Ureter (tissue), 1 donor: Measurements from ENCODE around the gene CLEC2B. TPM values are rescaled to one million over a fixed set of nuclear protein-coding genes. Genes with fewer than 3 reads are reported as not detected.
A peak's percentile ranks its signal among the peaks of the same experiment; 100 is the strongest.

Source experiments
- DNase-seq: peaks from one replicate; pipeline ENCODE4 v3.0.0-alpha.2; 2020; ENCODE audit warnings: low spot score
- total RNA-seq: library from RNA; stranded (reverse); gene quantifications from one replicate; pipeline ENCODE4 v1.2.4, GENCODE V29; 2023
- donor health status: DM: yes; HTN: yes; CAD: no.

The CLEC2B gene
- total RNA-seq, 1 donor from 2014 or later = 8.7 TPM

- no peak for DNase-seq
Measured at GRCh38 chr12:9868951-9869306, 225 bp downstream of the CLEC2B start.

GRCh38 chr12:9868311-9868801 is 798 bp downstream of the CLEC2B start:
- no peak for DNase-seq

DNA sequence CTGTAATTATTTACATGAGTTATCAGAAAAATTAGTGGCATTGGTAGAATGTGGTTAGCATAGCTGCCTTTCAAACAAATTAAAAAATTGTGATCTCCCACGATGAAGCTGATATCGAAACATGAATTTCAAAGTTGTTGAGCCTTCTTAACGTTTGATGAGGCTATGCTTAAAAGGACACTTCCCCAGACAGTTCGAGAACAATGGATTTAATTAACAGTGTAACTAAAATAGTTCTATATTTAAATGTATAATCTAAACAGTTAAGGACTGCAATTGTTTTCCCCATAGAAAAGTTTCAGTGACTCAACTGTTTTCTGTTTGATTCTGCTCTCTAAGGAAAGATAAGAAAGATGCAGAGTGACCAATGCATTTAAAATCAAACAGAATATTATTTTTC is 1.6 kb downstream of the CLEC2B start:
- DNase-seq = no peak

DNA sequence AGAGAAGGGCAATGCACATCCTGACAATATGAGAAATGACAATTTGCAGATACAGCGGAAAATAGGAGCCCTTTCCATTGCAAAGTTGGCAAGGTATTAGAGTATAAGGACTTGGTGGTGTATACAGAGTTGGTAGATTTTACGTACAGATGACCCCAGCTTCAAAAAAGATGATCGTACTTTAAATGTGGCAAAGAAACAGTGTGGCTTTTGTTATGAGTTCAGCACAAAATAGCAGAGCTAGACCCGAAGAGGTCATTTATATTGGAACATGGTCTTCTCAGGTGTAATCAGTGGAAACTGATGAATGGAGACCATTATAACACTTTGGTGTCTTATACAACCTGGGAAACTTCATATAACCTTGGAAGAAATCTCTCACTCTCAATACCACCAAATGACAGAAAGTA is 2.3 kb downstream of the CLEC2B start:
- no peak for DNase-seq

- DNase-seq = no peak
Measured at GRCh38 chr12:9864913-9865675, 4.1 kb downstream of the CLEC2B start.

DNA sequence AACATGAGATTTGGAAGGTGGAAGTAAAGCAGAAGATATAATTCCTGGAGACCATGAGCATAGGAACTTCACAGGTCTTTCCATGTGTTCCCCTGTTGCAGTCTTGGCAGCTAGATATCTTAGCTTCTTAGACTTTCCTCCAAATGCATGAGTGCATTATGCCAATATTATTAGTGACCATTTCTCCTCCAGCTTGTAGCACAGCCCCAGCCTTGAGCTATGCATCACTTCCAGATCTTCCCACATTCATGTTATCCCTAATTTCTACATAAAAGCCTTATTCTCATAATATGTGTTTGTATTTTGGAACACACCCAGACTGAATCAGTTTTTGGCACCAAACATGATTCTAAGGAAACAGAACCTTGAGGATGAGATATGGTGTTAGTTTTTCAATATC is 11.0 kb downstream of the CLEC2B start:
- DNase-seq = no peak

GRCh38 chr12:9856894-9857293 is 12.3 kb downstream of the CLEC2B start:
- DNase-seq = no peak

- DNase-seq = no peak
Measured at GRCh38 chr12:9856151-9856550, 13.0 kb downstream of the CLEC2B start.

DNA sequence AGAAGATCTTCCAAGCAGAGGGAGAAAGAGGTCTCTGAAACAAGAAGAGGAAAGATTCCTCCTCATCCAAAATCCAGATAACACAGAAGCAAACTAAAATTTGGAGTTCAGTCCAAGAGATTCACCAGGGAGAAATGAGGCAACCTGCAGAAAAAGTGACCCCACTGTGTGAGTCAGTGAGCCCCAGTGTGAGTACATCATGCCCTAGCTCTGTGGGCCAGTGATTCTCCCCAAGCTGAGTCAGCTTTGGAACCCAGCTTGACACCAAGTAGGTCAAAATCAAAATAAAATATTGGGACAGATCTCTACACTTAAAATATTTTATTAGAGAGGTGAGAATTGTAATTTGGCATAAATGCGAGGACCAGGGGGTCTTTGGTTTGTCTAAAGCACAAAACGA is 17.2 kb downstream of the CLEC2B start:
- no peak for DNase-seq

DNA sequence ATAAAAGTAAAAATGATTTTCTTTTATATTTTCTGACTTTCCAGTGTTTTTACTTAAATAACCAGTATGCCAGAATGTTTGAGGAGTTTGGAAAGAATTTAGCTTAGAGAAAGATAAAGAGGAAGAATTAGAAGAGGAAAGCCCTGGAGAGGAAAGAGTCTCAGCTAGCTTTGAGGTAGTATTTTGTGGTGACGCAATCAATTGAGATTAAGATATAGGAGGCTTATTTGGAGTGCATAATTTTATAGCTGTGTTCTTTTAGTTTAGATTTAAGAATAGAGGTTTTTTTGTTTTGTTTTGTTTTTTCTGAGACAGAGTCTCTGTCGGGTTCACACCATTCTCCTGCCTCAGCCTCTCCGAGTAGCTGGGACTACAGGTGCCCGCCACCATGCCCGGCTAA is 18.1 kb downstream of the CLEC2B start:
- no peak for DNase-seq

GRCh38 chr12:9848899-9849298 is 20.3 kb downstream of the CLEC2B start:
- no peak for DNase-seq

DNA sequence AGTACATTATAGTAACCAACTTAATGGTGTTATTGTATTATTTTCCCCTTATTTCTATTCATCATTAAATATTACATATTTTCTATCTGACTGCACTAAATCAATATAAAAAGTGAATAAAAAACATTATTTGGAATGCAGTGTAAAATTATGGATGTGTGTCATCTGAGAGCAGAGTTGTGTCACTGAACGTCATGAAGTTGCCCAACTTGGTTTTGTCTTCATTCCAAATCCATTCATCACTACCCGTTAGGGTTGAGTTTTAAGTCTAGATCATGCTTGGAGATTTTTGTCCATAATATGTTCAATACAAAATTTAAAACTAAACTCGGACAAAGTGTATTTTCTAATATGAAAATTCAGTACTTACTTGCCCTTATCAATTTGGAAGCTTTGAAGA is 25.7 kb downstream of the CLEC2B start:
- no peak for DNase-seq

DNA sequence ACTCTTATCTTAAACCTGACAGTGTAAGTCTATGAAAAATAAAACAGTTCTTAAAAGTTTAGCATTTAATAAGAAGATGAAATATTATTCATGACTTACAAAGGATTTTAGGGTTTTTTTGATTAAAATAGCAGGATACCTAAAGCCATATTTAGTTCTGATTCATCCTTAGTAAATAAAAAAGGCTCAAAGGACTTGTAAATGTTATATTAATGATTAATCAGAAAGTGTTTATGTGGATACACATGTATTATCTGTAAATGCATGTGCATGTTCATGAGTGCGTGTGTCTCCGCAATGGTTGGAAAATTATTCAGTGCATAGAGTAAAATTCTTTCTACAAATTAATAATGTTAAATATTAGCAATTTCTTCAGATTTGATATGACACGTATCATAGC is 37.4 kb downstream of the CLEC2B start:
- no peak for DNase-seq

DNA sequence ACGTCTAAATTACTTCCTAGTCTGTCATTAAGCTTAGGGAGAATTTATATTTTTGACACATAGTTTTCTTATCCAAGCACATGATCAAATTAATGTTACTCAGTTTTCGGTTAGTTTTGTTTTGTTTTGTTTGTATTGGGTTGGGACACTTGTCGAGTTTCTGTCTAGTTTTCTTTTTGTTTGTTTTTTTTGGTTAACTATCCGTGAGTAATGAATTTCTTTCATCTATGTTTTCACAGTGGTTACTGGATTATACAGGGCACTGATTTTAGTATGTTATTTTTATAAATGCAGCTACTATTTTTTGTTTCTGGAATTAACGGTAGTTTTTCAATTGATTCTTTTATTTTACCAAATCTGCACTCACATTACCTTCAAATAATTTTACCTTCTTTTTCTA is 39.2 kb downstream of the CLEC2B start:
- DNase-seq = no peak

DNA sequence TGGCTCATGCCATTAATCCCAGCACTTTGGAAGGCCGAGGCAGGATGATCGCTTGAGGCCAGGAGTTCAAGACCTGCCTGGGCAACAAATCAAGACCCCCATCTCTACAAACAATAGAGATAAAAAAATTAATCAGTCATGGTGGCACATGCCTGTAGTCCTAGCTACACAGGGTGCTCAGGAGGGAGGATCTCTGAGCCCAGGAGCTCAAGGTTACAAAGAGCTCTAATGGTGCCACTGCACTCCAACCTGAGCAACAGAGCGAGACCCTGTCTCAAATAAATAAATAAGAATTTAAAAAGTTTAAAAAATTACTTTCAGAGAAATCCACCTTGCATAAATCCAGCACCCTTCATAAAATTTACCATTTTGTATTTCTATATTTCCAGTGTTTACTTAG is 39.7 kb downstream of the CLEC2B start:
- no peak for DNase-seq

DNA sequence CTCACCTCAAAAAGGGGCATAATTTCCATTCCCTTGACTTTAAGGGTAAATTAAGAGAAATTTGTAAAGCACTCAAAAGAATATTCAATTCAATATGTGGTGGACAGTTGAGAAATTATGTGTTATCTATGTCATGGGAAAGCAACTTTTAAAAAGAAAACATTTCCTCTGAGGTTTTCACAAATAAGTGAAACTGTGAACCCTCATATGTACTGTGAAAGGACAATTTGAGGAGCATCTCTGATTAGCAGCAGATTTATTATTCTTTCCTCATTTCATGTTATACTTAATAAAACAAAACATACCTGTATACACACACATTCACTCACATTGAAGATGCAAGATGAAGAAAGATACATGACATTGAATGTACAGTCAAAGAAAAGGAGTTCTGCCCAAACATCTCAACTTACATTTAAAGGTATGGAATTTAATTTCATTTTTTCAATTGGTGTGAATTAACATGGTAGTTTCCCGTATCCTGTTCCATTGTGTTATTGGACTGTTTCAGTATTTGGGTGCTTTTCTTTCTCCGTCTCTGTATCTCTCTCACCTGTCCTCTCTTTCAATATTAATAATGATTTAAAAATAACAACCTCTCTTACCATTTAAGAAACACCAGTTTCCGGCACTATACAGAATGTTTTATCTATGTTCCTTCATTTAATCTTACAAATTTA is 41.8 kb downstream of the CLEC2B start, which contains the start of gene KLRF1:
Gene KLRF1 (plus strand): TSS at position 273 of the 680 bp plus-strand sequence. CDS start 64 bp downstream, at position 337.
- DNase-seq = no peak

GRCh38 chr12:9820281-9820930 is 48.7 kb downstream of the CLEC2B start:
- no peak for DNase-seq

GRCh38 chr12:9813821-9814798 is 55.0 kb downstream of the CLEC2B start:
- peak; percentile 85 for DNase-seq

DNA sequence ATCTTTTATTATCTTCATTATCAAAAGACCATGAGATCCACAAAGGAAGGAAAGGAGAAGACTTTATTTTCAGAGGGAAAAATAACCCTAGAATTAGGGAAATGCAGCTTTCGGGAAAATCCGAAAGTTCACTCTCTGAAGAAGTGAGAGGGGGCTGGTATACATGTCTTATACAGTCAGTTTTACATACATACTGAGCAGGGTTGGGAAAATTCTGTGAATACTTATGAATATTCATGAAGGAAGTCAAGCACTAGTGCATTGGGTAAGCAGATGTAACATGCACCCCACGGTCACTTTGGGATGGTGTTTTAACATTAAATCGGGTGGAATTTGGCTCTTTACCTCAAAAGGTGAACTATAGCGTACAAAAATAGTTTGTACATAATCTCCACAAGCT is 57.5 kb downstream of the CLEC2B start:
- no peak for DNase-seq

GRCh38 chr12:9810671-9811070 is 58.5 kb downstream of the CLEC2B start:
- no peak for DNase-seq

DNA sequence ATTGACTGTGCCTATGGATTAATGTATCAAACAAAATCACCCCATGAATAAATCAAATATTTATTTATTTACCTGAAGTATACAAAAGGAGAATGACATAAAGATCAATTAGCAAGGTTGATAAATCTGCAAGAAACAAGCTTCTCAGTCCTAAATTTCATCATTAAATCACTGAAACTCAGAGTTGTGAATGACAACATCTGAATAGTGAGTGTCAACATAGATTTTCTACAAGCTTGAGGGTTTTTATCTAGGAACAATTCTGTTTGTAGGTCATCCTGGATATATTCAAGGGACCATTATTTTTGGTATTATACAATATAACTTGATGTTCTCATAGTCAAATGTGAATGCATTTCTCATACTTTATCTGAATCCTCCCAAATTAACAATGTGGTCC is 59.3 kb downstream of the CLEC2B start:
- no peak for DNase-seq

DNA sequence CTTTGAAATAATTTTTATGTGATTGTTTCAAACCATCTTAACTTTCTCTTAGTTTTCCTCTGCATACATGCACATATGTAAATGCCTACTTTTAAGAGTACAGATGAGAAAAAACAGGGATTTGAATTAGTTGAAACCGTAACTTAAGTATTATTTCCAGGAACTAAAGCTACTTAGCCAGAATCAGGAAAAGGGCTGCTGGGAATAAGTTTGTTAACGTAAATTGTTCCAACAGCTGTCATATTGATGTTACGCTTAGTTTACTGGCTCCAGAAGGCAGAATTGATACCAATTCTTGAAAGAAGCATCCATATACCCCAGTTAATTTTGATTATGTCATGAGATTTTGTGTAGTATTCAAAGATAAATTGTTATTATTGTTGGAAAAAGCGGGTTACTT is 59.8 kb downstream of the CLEC2B start:
- no peak for DNase-seq
